ENCODE measurements around the gene NCAN. TPM values are rescaled to one million over a fixed set of nuclear protein-coding genes. Genes with fewer than 3 reads are reported as not detected.

Gene NCAN
- total and polyA plus RNA-seq, 2 of the 8 experiments (the other 6 are each of a cell fraction or from before 2014, with no cell fraction given), result 2.7 TPM

DNA sequence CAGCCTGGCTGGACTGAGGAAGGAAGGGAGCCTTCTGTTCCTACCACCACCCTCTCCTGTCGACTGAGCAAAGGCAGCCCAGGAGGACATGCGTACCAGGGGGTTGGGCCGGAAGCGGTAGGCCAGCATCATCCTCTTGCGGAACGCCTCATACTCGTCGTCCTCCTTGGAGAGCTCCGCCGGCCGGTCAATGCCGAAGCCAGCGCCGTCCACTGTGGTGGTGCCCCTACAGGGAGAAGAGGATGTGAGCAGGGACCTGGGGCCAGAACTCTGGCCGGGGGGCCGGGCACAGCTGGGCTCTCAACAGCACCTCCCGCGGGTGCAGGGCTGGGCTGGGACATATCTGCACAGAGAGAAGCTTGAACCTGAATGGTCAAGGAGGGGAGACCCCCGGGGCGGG is 65.1 kb downstream of the NCAN start:
- FAIRE-seq (no peak), DNase-seq (ENCODE audit: low read depth in 1 of 2, low spot score in 2 of 2) (no peak)
- no peak overlapping the region for H2BK120ac ChIP-seq (replicated peaks; ENCODE audit: low read depth, low read length)
- no peaks in the 10 kb centered on the region; the same call in 1 of the 2 replicates for H3K79me1 ChIP-seq (ENCODE audit: low read depth, low read length)
- no peak overlapping the region for H2AFZ ChIP-seq (ENCODE audit: low read length)
- no peak overlapping the region for H2BK20ac ChIP-seq (ENCODE audit: low read length)
- CTCF ChIA-PET (ENCODE audit: partially characterized antibody), result interaction anchor here (1.1 to 2.0 kb wide), 3 partner anchors 17 to 68 kb away, joined by 3 to 5 read pairs (median 4); no protein-coding TSS in a partner anchor
- no peak overlapping the region for H2AK5ac ChIP-seq (ENCODE audit: low read depth, low read length)
- H2BK5ac ChIP-seq (ENCODE audit: low read depth, low read length), result no peak overlapping the region
- H3K9me3 ChIP-seq (ENCODE audit: insufficient read depth in 2 of 2, low read depth in 1 of 2, low read length in 1 of 2), result no peaks in the 10 kb centered on the region
- peaks cover 8 to 35% (median 24%) of the 10 kb centered on the region in 4 experiments for H3K36me3 ChIP-seq (ENCODE audit: control insufficient read depth in 2 of 4, insufficient read depth in 4 of 4, low read length in 3 of 4)
- peaks cover 5 to 21% of the 10 kb centered on the region in 2 experiments for H4K20me1 ChIP-seq (replicated peaks in 1 of 2; ENCODE audit: control insufficient read depth in 1 of 2, insufficient read depth in 2 of 2, low read length in 2 of 2)
- H2BK15ac ChIP-seq (ENCODE audit: low read length), result no peak overlapping the region
- no peak overlapping the region for H3K4me3 ChIP-seq (ENCODE audit: extremely low read depth in 1 of 4, insufficient read depth in 2 of 4, low read depth in 3 of 4, low read length in 4 of 4)
- H3K23ac ChIP-seq (ENCODE audit: insufficient read length), result no peak overlapping the region
- H3K4me1 ChIP-seq (replicated peaks in 1 of 4; ENCODE audit: control insufficient read depth in 3 of 4, insufficient read depth in 4 of 4, low read length in 3 of 4), result peaks cover 0 to 7% (median 5%) of the 10 kb centered on the region in 4 experiments; a peak in 5 of 7 replicates
- H3K4me2 ChIP-seq (ENCODE audit: insufficient read depth in 1 of 2, low read depth in 2 of 2, low read length in 2 of 2), result no peak overlapping the region
- no peak overlapping the region for H4K5ac ChIP-seq (ENCODE audit: insufficient read length, low read depth, low read length)
- H3K27me3 ChIP-seq (replicated peaks in 1 of 4; ENCODE audit: control insufficient read depth in 3 of 4, extremely low read depth in 1 of 4, insufficient read depth in 3 of 4, low read length in 3 of 4), result no peaks in the 10 kb centered on the region; a peak in 1 of 7 replicates
- H3K27ac ChIP-seq (ENCODE audit: low read depth, low read length), result no peak overlapping the region
- H3K14ac ChIP-seq (ENCODE audit: insufficient read length), result no peak overlapping the region
- H3K79me2 ChIP-seq (ENCODE audit: control insufficient read depth in 1 of 2, insufficient read depth in 2 of 2, low read length in 2 of 2), result no peaks in the 10 kb centered on the region
- H3K23me2 ChIP-seq (ENCODE audit: low read depth, low read length), result peaks cover 2% of the 10 kb centered on the region; the same call in 1 of the 2 replicates
- no peak overlapping the region for H4K91ac ChIP-seq (replicated peaks; ENCODE audit: insufficient read length, low read length)
- POLR2A ChIA-PET (ENCODE audit: partially characterized antibody), result interaction anchor here (1.1 to 2.0 kb wide), 3 partner anchors 10 to 17 kb away, joined by 3 to 5 read pairs (median 4); no protein-coding TSS in a partner anchor
- H3K4ac ChIP-seq (replicated peaks; ENCODE audit: insufficient read length, low read depth, low read length), result no peak overlapping the region
- no peak overlapping the region for H4K8ac ChIP-seq (ENCODE audit: extremely low read depth, insufficient read depth, low read length)
- no peak overlapping the region for H3K56ac ChIP-seq (replicated peaks; ENCODE audit: insufficient read length, low read depth, low read length)
- 93% methylated on average over 14 of the region's 20 CpGs; no CpG with 5 or more reads in 1 of the 2 experiments for WGBS, 2 experiments (ENCODE audit: extremely low coverage in 1 of 2, insufficient coverage in 1 of 2, insufficient read length in 1 of 2, insufficient replicate concordance in 2 of 2, low coverage in 1 of 2, low lambda C conversion rate in 2 of 2, missing lambda C conversion rate in 1 of 2)
- no peak overlapping the region for H2BK12ac ChIP-seq (ENCODE audit: low read depth, low read length)
- no peak overlapping the region for H3K9ac ChIP-seq (replicated peaks in 1 of 4; ENCODE audit: extremely low read depth in 1 of 4, low read depth in 3 of 4, low read length in 3 of 4)
- H3K18ac ChIP-seq (ENCODE audit: extremely low read depth, low read length), result no peak overlapping the region
- TF ChIP-seq E2F6 (IDR thresholded peaks at IDR 0.05) (no peak), YY1 (IDR thresholded peaks at IDR 0.05; ENCODE audit: low read depth, low read length) (no peak), NANOG (IDR thresholded peaks at IDR 0.05; ENCODE audit: insufficient read depth, low read depth, low read length, poor library complexity, severe bottlenecking) (no peak), CTBP2 (IDR thresholded peaks at IDR 0.05; ENCODE audit: borderline replicate concordance, insufficient read depth, insufficient read length, low read length) (no peak)
